K562 (cell line): Measurements from ENCODE around the gene HOXA10. TPM values are rescaled to one million over a fixed set of nuclear protein-coding genes. Genes with fewer than 3 reads are reported as not detected.

Experiments used
- EZH2 ChIP-seq: IDR thresholded peaks from 2 replicates; pipeline ENCODE4 v1.6.1; 2012; ENCODE audit warnings: low read depth, mild to moderate bottlenecking, inconsistent platforms, low read length, borderline replicate concordance
- NCOA6 ChIP-seq: fragments of 450-650 bp; IDR thresholded peaks from 2 replicates; pipeline ENCODE4 v1.6.1; 2017; ENCODE audit warnings: mild to moderate bottlenecking
- NFIC ChIP-seq: fragments of 450-650 bp; IDR thresholded peaks from 2 replicates; pipeline ENCODE4 v1.6.1; 2017; ENCODE audit warnings: mild to moderate bottlenecking, inconsistent platforms
- RNF2 ChIP-seq: sonication (generic); IDR thresholded peaks from 2 replicates; pipeline ENCODE4 v1.6.1; 2016
- SRF ChIP-seq, 2 experiments: fragments of 250-450, 450-650 bp in 1 of 2; sonication (Bioruptor Pico) in 1 of 2; sonication (generic) in 1 of 2; formaldehyde crosslinking; IDR thresholded peaks; 2 replicates each; pipeline versions ENCODE4 v1.5.0 to v1.5.1; 2020 to 2022; ENCODE audit warnings: mild to moderate bottlenecking in 1 of 2, missing genetic modification reagents in 1 of 2
- ZNF184 ChIP-seq: sonication (generic); formaldehyde crosslinking; IDR thresholded peaks from 2 replicates; pipeline ENCODE4 v1.5.0; 2020; ENCODE audit warnings: missing genetic modification reagents
- ZNF668 ChIP-seq: fragments of 250-450 bp; sonication (Bioruptor Pico); IDR thresholded peaks from 2 replicates; pipeline ENCODE4 v1.8.0; 2022; ENCODE audit warnings: mild to moderate bottlenecking, inconsistent platforms
- polyA plus RNA-seq, 8 experiments: library from polyadenylated mRNA; depleted of rRNA in 4 of 8; stranded (reverse) in 5 of 8; unstranded in 3 of 8; fragments of >200 nt; fragmentation: Nextera tagmentation in 2 of 8; fragmentation: Illumina TruSeq in 1 of 8; extraction: Ambion mirVana in 2 of 8; extraction: Trizol in 1 of 8; gene quantifications; 2 replicates each; pipeline versions ENCODE4 v1.2.1 to v1.2.3, GENCODE V29; 2011 to 2014; ENCODE audit warnings: inconsistent platforms in 1 of 8, missing spikeins in 1 of 8
- total RNA-seq, 7 experiments: library from RNA; depleted of rRNA in 6 of 7; stranded (reverse); fragments of >200 nt in 6 of 7; fragmentation: Illumina TruSeq in 2 of 7; extraction: Trizol in 2 of 7; gene quantifications; 2 replicates each; pipeline versions ENCODE4 v1.2.1 to v1.2.3, GENCODE V29; 2011 to 2021; ENCODE audit warnings: low replicate concordance in 1 of 7
- TF ChIP-seq, protein P1 (sequence below): fragments of 250-450 bp; sonication (Bioruptor Pico); IDR thresholded peaks from 2 replicates; pipeline ENCODE4 v1.5.0; 2020; ENCODE audit warnings: mild to moderate bottlenecking, borderline replicate concordance
- TF ChIP-seq, protein P2 (sequence below): fragments of 250-450 bp; sonication (Bioruptor Pico); IDR thresholded peaks from 2 replicates; pipeline ENCODE4 v1.8.0; 2022; ENCODE audit warnings: inconsistent platforms, mild to moderate bottlenecking, moderate library complexity, borderline replicate concordance
- TF ChIP-seq, protein P3 (sequence below): fragments of 250-450 bp; sonication (Bioruptor Pico); IDR thresholded peaks from 2 replicates; pipeline ENCODE4 v1.5.0; 2022; ENCODE audit warnings: mild to moderate bottlenecking
- TF ChIP-seq, protein P4 (sequence below): sonication (generic); formaldehyde crosslinking; IDR thresholded peaks from 2 replicates; pipeline ENCODE4 v1.8.1; 2023; ENCODE audit warnings: mild to moderate bottlenecking, missing genetic modification reagents
- TF ChIP-seq, protein P5 (sequence below): fragments of 450-650 bp; formaldehyde crosslinking; IDR thresholded peaks from 2 replicates; pipeline ENCODE4 v1.4.0; 2022; ENCODE audit warnings: missing genetic modification characterization
- TF ChIP-seq, protein P6 (sequence below), 2 experiments: fragments of 450-650 bp; conservative IDR thresholded peaks; 2 replicates each; pipeline ENCODE4 v1.6.1; 2017; ENCODE audit warnings: mild to moderate bottlenecking in 2 of 2, moderate library complexity in 2 of 2
- TF ChIP-seq, protein P7 (sequence below): fragments of 250-450 bp; sonication (Bioruptor Pico); IDR thresholded peaks from 2 replicates; pipeline ENCODE4 v1.8.0; 2021; ENCODE audit warnings: mild to moderate bottlenecking, moderate library complexity

HOXA10 gene
- total and polyA plus RNA-seq, 9 of the 15 experiments (the other 6 are each of a cell fraction or from before 2014, with no cell fraction given), result not detected

DNA sequence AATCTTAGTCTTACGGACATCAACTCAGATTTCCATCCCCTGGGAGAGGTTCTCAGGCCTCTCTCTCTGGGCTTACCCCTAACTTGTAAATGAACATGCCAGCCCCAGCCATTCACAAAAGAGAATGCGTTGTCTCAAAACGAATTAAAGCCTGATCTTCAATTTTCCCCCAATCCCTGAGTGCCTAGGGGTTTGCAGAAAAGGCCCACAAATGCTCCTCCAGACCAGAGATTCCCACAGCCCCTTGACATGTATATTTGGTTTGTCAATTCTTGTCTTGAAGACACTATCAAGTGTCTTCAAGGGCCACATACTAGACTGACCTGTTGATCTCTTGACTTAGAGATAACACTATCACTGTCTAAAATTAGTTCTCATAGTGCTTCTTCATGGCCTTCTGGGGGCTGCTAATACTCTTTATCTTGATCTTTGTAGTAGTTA is 37.7 kb upstream of the HOXA10 start (continued):
- TF ChIP-seq SRF (CRISPR knock-in tag; IDR thresholded peaks at IDR 0.05), result no peak
- no peak for TF ChIP-seq ZNF668 (CRISPR knock-in tag)
- TF ChIP-seq, protein P1, sequence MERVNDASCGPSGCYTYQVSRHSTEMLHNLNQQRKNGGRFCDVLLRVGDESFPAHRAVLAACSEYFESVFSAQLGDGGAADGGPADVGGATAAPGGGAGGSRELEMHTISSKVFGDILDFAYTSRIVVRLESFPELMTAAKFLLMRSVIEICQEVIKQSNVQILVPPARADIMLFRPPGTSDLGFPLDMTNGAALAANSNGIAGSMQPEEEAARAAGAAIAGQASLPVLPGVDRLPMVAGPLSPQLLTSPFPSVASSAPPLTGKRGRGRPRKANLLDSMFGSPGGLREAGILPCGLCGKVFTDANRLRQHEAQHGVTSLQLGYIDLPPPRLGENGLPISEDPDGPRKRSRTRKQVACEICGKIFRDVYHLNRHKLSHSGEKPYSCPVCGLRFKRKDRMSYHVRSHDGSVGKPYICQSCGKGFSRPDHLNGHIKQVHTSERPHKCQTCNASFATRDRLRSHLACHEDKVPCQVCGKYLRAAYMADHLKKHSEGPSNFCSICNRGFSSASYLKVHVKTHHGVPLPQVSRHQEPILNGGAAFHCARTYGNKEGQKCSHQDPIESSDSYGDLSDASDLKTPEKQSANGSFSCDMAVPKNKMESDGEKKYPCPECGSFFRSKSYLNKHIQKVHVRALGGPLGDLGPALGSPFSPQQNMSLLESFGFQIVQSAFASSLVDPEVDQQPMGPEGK (CRISPR knock-in tag), result no peak
- TF ChIP-seq, protein P2, sequence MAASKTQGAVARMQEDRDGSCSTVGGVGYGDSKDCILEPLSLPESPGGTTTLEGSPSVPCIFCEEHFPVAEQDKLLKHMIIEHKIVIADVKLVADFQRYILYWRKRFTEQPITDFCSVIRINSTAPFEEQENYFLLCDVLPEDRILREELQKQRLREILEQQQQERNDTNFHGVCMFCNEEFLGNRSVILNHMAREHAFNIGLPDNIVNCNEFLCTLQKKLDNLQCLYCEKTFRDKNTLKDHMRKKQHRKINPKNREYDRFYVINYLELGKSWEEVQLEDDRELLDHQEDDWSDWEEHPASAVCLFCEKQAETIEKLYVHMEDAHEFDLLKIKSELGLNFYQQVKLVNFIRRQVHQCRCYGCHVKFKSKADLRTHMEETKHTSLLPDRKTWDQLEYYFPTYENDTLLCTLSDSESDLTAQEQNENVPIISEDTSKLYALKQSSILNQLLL (CRISPR knock-in tag), result no peak
- TF ChIP-seq ZNF184 (CRISPR knock-in tag), result no peak
- TF ChIP-seq, protein P3, sequence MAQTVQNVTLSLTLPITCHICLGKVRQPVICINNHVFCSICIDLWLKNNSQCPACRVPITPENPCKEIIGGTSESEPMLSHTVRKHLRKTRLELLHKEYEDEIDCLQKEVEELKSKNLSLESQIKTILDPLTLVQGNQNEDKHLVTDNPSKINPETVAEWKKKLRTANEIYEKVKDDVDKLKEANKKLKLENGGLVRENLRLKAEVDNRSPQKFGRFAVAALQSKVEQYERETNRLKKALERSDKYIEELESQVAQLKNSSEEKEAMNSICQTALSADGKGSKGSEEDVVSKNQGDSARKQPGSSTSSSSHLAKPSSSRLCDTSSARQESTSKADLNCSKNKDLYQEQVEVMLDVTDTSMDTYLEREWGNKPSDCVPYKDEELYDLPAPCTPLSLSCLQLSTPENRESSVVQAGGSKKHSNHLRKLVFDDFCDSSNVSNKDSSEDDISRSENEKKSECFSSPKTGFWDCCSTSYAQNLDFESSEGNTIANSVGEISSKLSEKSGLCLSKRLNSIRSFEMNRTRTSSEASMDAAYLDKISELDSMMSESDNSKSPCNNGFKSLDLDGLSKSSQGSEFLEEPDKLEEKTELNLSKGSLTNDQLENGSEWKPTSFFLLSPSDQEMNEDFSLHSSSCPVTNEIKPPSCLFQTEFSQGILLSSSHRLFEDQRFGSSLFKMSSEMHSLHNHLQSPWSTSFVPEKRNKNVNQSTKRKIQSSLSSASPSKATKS (CRISPR knock-in tag), result no peak
- TF ChIP-seq, protein P4, sequence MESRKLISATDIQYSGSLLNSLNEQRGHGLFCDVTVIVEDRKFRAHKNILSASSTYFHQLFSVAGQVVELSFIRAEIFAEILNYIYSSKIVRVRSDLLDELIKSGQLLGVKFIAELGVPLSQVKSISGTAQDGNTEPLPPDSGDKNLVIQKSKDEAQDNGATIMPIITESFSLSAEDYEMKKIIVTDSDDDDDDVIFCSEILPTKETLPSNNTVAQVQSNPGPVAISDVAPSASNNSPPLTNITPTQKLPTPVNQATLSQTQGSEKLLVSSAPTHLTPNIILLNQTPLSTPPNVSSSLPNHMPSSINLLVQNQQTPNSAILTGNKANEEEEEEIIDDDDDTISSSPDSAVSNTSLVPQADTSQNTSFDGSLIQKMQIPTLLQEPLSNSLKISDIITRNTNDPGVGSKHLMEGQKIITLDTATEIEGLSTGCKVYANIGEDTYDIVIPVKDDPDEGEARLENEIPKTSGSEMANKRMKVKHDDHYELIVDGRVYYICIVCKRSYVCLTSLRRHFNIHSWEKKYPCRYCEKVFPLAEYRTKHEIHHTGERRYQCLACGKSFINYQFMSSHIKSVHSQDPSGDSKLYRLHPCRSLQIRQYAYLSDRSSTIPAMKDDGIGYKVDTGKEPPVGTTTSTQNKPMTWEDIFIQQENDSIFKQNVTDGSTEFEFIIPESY, result no peak
- TF ChIP-seq EZH2, result no peak
- no peak for TF ChIP-seq NCOA6
- TF ChIP-seq NFIC, result peak; percentile 22; the same call in 1 of the 2 replicates
- TF ChIP-seq, protein P5, sequence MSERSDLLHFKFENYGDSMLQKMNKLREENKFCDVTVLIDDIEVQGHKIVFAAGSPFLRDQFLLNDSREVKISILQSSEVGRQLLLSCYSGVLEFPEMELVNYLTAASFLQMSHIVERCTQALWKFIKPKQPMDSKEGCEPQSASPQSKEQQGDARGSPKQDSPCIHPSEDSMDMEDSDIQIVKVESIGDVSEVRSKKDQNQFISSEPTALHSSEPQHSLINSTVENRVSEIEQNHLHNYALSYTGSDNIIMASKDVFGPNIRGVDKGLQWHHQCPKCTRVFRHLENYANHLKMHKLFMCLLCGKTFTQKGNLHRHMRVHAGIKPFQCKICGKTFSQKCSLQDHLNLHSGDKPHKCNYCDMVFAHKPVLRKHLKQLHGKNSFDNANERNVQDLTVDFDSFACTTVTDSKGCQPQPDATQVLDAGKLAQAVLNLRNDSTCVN, result no peak
- TF ChIP-seq, protein P6, sequence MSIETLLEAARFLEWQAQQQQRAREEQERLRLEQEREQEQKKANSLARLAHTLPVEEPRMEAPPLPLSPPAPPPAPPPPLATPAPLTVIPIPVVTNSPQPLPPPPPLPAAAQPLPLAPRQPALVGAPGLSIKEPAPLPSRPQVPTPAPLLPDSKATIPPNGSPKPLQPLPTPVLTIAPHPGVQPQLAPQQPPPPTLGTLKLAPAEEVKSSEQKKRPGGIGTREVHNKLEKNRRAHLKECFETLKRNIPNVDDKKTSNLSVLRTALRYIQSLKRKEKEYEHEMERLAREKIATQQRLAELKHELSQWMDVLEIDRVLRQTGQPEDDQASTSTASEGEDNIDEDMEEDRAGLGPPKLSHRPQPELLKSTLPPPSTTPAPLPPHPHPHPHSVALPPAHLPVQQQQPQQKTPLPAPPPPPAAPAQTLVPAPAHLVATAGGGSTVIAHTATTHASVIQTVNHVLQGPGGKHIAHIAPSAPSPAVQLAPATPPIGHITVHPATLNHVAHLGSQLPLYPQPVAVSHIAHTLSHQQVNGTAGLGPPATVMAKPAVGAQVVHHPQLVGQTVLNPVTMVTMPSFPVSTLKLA (conservative IDR thresholded peaks at IDR 0.05), result no peak
- TF ChIP-seq, protein P7, sequence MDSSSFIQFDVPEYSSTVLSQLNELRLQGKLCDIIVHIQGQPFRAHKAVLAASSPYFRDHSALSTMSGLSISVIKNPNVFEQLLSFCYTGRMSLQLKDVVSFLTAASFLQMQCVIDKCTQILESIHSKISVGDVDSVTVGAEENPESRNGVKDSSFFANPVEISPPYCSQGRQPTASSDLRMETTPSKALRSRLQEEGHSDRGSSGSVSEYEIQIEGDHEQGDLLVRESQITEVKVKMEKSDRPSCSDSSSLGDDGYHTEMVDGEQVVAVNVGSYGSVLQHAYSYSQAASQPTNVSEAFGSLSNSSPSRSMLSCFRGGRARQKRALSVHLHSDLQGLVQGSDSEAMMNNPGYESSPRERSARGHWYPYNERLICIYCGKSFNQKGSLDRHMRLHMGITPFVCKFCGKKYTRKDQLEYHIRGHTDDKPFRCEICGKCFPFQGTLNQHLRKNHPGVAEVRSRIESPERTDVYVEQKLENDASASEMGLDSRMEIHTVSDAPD (CRISPR knock-in tag), result no peak
- TF ChIP-seq RNF2, result peak; percentile 96
